HK-2 (cell line): ENCODE results near the gene KRTAP5-11.
"Not testable (repeated sequence)": the region's sequence is repeated elsewhere in the genome, so short reads cannot be mapped to it uniquely, and the experiment has no call there.

Experiments
- DNase-seq: peaks from one replicate; pipeline ENCODE4 v3.0.0-alpha.2; 2018; ENCODE audit not compliant: unreplicated experiment

The KRTAP5-11 gene, protein sequence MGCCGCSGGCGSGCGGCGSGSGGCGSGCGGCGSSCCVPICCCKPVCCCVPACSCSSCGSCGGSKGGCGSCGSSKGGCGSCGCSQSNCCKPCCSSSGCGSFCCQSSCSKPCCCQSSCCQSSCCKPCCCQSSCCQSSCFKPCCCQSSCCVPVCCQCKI

DNA sequence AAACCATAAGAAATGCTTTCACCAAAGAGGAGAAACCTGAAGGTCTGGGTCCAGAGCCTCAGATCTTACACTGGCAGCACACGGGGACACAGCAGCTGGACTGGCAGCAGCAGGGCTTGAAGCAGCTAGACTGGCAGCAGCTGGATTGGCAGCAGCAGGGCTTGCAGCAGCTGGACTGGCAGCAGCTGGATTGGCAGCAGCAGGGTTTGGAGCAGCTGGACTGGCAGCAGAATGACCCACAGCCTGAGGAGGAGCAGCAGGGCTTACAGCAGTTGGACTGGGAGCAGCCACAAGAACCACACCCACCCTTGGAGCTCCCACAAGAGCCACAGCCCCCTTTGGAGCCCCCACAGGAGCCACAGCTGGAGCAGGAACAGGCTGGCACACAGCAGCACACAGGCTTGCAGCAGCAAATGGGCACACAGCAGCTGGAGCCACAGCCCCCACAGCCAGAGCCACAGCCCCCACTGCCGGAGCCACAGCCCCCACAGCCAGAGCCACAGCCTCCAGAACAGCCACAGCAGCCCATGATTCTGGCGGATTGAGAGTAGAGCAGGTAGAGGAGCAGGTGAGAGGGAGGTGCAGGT, at the start of gene KRTAP5-11:
KRTAP5-11 (minus strand) TSS at position 567 of the 587 bp plus-strand sequence; CDS start at position 529, 38 bp downstream.
- no peak for DNase-seq

DNA sequence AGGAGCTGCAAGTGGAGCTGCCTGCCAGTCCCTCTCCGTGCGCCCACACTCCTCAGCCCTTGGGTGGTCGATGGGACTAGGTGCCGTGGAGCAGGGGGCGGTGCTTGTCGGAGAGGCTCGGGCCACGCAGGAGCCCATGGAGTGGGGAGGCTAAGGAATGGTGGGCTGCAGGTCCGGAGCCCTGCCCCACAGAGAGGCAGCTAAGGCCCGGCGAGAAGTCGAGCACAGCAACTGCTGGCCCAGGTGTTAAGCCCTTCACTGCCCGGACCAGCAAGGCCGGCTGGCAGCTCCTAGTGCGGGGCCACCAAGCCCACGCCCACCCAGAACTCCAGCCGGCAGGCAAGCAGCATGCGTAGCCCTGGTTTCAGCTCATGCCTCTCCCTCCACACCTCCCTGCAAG, 48.9 kb upstream of the KRTAP5-11 start:
- DNase-seq, result not testable (repeated sequence)

DNA sequence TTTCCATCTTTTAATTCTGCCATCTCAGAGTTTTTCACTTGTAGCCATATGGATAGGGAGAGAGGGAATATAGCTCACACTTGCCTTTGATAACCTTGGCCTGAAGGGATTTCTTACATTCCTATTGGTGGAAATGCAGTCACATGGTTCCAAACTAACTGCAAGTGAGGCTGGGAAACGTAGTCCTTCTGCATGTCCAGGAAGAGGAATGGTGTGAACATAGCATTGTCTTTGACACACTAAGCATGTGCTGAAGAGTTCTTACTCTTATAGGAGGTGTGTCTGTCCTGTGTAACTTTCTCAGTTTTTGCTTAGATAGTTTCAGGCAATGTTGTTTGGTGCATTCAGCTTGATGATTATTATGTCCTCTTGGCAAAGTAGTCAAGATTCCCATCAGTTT, 47.4 kb upstream of the KRTAP5-11 start:
- not testable (repeated sequence) for DNase-seq

DNA sequence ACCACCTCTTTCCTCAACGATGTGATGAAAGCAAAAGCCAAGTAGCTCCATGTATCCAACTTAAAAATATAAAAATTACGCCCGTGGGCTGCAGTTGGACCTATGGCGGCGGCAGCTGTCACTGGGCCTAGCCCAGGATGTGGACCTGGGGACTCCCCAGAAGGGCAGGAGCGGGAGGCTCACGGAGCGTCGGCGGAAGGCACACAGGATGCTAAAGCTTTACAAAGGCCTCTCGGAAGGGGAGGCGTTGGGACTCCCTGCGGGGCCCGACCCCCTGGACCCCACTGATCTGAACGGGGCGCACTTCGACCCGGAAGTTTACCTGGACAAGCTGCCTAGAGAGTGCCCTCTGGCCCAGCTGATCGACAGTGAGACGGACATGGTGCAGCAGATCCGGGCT, 46.3 kb upstream of the KRTAP5-11 start:
- DNase-seq, result not testable (repeated sequence)

DNA sequence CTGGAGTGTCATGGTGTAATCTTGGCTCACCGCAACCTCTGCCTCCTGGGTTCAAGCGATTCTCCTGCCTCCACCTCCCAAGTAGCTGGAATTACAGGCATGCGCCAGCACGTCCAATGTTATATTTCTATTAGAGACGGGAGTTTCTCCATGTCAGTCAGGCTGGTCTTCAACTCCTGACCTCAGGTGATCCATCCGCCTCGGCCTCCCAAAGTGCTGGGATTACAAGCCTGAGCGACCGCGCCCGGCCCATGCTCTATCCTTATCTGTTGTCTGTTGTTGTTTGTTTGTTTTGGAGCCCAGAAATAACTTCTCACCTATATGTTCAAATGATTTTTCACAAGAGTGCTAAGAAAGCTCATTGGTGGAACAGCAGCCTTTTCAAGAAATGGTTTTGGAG, 40.6 kb upstream of the KRTAP5-11 start:
- DNase-seq, result not testable (repeated sequence)

DNA sequence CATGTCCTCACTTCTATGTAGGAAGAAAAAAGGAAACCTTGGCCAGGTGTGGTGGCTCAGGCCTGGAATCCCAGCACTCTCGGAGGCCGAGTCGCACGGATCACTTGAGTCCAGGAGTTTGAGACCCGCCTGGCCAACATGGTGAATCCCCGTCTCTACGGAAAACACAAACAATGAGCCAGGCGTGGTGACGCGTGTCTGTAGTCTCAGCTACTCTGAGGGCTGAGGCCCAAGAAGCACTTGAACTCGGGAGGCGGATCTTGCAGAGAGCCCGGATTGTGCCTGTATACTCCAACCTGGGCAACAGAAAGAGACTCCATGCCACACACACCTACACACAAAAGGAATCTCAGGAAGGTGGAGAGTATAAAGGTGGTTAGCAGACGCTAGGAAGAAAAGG, 39.9 kb upstream of the KRTAP5-11 start:
- not testable (repeated sequence) for DNase-seq

DNA sequence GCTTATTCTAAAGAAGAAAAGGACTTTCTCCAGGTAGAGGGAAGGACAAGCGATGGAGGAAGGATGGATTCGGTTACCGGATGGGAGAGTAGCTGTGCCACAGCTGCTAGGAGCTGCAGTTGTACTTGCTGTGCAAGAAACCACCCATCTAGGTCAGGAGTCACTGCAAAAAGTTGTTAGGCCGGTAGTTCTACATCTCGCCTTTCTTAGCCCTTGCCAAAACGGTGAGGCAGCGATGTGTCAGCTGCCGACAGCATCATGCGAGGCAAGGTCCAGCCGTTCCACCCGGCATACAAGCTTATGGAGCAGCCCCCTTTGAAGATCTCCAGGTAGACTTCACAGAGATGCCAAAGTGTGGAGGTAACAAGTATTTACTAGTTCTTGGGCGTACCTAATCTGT, 32.3 kb upstream of the KRTAP5-11 start:
- DNase-seq, result not testable (repeated sequence)

DNA sequence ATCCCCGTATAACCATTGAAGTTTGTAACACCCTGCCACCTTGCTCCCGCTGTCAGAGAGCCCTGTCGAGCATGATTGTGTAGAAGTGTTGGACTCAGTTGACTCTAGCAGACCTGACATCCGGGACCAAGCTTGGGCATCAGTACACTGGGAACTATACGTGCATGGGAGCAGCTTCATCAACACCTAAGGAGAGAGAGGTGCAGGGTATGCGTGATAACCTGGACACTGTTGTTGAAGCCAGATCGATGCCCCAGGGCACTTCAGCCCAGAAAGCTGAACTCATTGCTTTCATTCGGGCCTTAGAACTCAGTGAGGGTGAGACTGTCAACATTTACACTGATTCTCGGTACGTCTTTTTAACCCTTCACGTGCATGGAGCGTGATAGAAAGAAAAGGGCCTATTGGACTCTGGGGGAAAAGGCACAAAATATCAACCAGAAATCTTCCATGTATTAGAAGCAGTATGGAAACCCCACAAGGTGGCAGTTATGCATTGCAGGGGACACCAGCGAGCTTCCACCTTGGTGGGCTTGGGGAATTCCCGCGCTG, 31.8 kb upstream of the KRTAP5-11 start:
- not testable (repeated sequence) for DNase-seq

DNA sequence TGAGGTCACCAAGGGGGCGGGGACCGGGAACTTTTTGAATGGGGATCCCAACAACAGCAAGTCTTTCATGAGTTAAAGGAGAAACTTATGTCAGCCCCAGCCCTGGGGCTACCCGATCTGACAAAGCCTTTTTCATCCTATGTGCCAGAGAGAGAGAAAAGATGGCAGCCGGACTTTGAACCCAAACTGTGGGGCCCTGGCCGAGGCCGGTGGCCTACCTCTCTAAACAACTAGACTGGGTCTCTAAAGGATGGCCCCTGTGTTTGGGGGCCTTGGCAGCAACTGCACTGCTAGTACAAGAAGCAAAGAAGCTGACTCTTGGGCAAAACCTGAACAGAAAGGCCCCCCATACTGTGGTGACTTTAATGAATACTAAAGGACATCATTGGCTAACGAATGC, 31.3 kb upstream of the KRTAP5-11 start:
- not testable (repeated sequence) for DNase-seq

DNA sequence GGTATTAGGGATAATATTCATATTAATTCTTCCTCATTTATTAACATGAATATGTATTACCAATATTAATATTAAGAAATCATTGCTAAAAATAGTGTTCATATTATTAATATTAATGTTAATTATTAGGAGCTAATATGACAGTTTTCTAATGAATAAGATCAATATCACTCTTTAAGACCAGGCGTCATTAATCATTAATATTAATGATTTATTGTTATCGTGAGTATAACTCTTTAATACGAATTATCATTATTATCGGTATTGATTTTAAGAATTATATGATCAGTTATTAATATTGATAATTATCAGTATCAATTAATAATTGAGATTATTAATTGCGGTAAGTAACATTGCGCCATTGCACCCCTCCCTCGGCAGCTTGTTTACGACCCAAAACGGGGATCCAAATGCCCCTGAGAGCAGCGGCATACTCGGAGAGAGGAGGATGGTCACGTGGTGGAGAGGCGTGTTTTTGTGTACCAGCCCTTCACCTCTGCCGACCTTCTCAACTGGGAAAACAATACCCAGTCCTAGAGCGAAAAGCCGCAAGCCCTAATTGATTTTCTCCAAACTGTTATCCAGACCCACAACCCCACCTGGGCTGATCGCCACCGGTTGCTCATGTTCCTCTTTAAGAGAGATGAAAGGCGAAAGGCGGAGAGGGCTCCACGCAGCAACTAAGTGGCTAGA, 28.7 kb upstream of the KRTAP5-11 start:
- DNase-seq, result not testable (repeated sequence)

DNA sequence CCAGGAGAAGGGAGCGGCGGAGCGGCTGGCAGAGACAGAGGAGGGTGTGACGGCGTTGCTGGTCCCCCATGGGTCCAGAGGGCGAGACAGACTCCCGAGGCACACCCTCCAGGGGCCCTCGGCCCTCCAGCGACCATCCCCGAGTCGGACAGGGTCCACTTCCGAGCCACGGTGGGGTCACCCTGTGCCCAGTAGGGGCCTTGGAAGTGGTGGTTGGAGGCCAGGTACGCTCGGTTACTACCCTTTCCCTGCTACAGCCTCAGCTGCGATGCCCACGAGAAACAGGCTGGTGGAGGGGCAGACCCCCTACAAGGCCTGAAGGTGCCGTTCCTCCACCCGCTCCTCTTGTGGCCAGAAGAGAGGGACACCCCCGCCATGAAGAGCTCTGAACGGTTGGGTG, 25.6 kb upstream of the KRTAP5-11 start:
- not testable (repeated sequence) for DNase-seq

DNA sequence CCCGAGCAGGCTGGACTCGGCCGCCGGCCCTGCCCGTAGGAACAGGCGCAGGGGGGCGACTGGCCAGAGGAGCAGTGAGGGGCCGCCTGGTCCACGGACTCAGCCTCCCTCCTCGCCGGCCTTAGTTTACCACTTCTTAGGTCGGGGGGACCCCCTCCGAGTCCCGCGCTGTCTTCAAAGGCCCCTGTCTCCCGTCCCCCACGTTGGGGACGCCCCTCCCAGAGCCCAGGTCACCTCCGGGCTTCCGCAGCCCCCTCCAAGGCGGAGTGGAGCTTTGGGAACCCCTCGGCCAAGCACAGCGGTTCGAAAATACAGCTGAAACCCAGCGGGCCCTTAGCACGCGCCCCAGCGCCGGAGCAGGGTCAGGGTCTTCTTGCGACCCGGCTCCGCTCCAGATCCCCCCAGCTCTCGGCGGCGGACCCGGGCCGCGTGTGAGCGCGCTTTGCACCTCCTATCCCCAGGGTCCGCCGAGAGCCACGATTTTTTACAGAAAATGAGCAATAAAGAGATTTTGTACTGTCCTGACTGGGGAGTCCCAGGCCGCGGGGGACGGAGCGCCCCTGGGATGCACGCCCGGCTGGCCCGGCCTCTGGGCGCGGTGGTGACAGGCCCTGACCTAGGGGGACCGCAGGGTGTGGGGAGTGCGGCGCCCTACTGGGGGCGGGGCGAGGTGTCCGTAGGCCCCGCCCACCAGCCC, 25.0 kb upstream of the KRTAP5-11 start:
- DNase-seq, result not testable (repeated sequence)

DNA sequence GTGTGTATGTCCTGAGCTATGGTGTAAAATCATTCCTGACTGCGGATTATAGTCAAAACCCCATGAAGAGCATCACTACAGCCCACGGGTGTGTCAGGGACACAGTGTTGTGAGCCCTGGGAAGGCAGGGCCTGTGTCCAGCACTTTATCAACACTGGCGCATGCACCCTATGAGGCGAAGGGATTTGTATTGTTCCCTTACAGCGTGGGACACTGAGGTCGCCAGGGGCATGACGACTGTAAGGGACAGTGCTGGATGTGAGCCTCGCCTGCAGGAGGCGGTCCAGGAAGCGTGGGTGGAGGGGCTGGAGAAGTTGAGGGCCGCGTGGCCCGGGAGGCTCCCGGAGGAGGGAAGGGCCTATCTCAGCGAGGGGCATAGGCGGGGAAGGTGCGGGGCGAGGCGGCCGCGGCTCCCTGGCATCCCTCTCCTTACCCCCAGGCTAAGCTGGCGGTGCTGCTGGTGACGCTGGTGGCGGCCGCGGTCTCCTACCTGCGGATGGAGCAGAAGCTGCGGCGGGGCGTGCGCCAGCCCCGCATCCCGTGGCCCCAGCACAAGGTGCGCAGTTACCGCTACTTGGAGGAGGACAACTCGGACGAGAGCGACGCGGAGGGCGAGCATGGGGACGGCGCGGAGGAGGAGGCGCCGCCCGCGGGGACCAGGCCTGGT, 24.3 kb upstream of the KRTAP5-11 start:
- not testable (repeated sequence) for DNase-seq

DNA sequence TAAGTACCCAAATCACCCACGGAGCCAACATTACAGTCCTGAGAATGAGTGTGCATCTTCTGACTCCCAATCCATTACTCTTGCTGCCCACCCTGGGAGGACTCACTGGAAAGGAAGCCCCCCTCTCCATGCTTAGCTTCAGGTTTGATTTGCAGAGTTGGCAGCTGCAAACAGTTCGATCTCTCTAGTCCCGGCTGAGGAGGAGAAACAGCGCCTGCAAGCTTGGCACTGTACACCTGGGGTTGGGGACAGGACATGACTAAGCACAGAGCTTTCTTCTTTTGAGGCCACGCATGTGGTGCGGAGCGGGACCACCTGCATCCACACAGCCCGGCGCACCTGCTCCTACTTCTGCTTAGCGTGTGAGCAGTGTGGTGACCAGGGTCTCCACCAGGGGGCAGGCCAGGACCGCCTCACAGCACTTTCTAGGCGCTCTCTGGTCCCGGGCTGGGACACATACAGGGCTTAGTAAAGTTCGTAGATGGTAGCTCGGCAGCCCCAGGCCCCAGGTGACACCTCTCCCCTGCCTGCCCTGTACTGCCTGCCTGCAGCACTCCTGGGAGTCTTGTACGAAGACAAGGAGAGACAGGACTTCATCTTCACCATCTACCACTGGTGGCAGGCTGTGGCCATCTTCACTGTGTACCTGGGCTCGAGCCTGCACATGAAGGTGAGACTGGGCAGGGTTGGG, 22.3 kb upstream of the KRTAP5-11 start:
- not testable (repeated sequence) for DNase-seq

DNA sequence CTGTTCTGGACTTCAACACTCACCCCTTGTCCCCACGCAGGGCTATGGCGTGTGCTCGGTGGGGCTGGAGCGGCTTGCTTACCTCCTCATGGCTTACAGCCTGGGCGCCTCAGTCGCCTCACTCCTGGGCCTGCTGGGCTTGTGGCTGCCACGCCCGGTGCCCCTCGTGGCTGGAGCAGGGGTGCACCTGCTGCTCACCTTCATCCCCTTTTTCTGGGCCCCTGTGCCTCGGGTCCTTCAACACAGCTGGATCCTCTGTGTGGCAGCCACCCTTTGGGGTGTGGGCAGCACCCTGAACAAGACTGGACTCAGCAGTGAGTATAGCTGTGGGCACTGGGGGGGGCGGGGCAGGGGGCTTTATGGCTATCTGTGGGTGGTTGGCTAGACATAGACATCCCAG, 20.5 kb upstream of the KRTAP5-11 start:
- DNase-seq, result not testable (repeated sequence)

DNA sequence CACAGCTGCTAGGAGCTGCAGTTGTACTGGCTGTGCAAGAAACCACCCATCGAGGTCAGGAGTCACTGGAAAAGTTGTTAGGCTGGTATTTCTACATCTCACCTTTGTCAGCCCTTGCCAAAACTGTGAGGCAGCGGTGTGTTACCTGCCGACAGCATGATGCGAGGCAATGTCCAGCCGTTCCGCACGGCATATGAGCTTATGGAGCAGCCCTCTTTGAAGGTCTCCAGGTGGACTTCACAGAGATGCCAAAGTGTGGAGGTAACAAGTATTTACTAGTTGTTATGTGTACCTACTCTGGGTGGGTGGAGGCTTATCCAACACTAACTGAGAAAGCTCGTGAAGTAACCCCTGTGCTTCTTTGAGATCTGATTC, 6.9 kb upstream of the KRTAP5-11 start:
- not testable (repeated sequence) for DNase-seq

DNA sequence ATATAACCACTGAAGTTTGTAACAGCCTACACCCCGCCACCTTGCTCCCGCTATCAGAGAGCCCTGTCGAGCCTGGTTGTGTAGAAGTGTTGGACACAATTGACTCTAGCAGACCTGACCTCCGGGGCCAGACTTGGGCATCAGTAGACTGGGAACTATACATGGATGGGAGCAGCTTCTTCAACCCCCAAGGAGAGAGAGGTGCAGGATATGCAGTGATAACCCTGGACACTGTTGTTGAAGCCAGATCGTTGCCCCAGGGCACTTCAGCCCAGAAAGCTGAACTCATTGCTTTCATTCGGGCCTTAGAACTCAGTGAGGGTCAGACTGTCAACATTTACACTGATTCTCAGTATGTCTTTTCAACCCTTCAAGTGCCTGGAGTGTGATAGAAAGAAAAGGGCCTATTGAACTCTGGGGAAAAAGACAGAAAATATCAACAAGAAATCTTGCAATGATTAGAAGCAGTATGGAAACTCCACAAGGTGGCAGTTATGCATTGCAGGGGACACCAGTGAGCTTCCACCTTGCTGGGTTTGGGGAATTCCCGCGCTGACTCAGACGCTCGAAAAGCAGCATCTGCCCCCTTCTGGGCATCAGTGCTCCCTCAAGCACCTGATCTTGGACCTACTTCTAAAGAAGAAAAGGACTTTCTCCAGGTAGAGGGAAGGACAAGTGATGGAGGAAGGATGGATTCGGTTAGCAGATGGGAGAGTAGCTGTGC, 6.3 kb upstream of the KRTAP5-11 start:
- peak; percentile 30 for DNase-seq

DNA sequence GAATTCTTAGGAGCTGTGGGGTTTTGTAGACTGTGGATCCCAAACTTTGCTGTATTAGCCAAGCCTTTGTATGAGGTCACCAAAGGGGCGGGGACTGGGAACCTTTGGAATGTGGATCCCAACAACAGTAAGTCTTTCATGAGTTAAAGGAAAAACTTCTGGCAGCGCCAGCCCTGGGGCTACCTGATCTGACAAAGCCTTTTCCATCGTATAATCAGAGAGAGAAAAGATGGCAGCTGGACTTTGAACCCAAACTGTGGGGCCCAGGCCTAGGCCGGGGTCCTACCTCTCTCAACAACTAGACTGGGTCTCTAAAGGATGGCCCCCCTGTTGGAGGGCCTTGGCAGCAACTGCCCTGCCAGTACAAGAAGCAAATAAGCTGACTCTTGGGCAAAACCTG, 5.6 kb upstream of the KRTAP5-11 start:
- not testable (repeated sequence) for DNase-seq

DNA sequence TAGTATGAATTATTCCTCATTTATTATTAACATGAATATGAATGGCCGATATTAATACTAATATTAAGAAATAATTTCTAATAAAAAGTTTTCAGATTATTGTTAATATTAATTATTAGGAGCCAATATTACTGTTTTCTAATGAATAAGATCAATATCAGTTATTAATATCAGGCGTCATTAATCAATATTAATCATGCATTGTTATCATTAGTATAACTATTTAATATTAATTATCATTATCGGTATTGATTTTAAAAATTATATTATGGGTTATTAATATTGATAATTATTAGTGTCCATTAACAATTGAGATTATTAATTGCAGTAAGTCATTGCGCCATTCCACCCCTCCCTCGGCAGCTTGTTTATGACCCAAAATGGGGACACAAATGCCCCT, 3.0 kb upstream of the KRTAP5-11 start:
- DNase-seq, result not testable (repeated sequence)

DNA sequence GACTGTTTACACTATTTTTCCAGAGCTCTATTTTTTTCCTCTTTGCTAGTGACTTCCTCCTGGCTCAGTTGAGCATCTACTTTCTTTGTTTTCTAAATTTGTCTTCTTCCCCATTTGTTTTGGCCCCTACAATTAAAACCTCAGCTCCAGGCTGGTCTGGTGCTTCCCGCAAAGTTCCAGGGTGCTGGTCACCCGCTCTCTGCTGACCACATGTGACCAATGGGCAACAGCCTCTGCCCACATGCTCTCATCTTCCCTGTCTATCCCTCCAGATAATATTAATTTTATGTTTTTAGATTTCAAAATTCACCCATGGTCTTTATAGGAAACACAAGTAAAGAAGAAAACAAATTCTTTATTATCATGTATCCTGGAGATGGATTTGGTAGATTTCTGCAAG, 294 bp upstream of the KRTAP5-11 start:
- DNase-seq, result not testable (repeated sequence)
